HEK293 (cell line): Measurements from ENCODE around the gene PCDH9.

Experiments used
- CTCF ChIA-PET: fragments of 350-600 bp; formaldehyde crosslinking; extraction: SDS; loops from one replicate; lab custom pipeline; 2021; ENCODE audit warnings: antibody characterized with exemption; lab: Yijun Ruan, JAX
- POLR2A ChIA-PET: fragments of 300-600 bp; formaldehyde crosslinking; extraction: SDS; loops from one replicate; lab custom pipeline; 2020; ENCODE audit warnings: antibody characterized with exemption, inconsistent platforms; lab: Yijun Ruan, JAX
- H3K27ac ChIP-seq: fragments of 200-500 bp; sonication (Bioruptor generic); 2 replicates; pipeline ENCODE4 v1.5.1; 2014; ENCODE audit warnings: low read depth, low read length, control low read depth, inconsistent platforms; ENCODE audit errors: extremely low read depth
- H3K36me3 ChIP-seq, 2 experiments: fragments of 200-500 bp in 1 of 2; sonication (Bioruptor generic) in 1 of 2; 1 replicate in 1 of 2; 2 replicates in 1 of 2; pipeline ENCODE4 v1.5.1; 2014 to 2017; ENCODE audit warnings: inconsistent platforms in 2 of 2, low read length in 2 of 2; ENCODE audit not compliant: control insufficient read depth in 2 of 2, insufficient read depth in 1 of 2
- H3K4me1 ChIP-seq: fragments of 200-500 bp; sonication (Bioruptor generic); 2 replicates; pipeline ENCODE4 v1.5.1; 2014; ENCODE audit warnings: mild to moderate bottlenecking, low read length, inconsistent platforms; ENCODE audit not compliant: control insufficient read depth, insufficient read depth
- H3K4me3 ChIP-seq: 2 replicates; pipeline ENCODE4 v1.5.1; 2011; ENCODE audit warnings: low read depth, mild to moderate bottlenecking, control low read depth, low read length, moderate library complexity
- H3K9me3 ChIP-seq: fragments of 200-500 bp; sonication (Bioruptor generic); 2 replicates; pipeline ENCODE4 v1.5.1; 2014; ENCODE audit warnings: low read depth, low read length, inconsistent platforms; ENCODE audit not compliant: control insufficient read depth, insufficient read depth
- BCL11B ChIP-seq: fragments of 450-650 bp; formaldehyde crosslinking; IDR thresholded peaks from 2 replicates; pipeline ENCODE4 v1.5.1; 2016; ENCODE audit warnings: low read depth, missing biosample characterization, missing genetic modification characterization
- HOXA7 ChIP-seq: sonication (generic); formaldehyde crosslinking; IDR thresholded peaks from 2 replicates; pipeline ENCODE4 v1.8.1; 2022; ENCODE audit warnings: missing genetic modification reagents, borderline replicate concordance
- OSR2 ChIP-seq: fragments of 450-650 bp; formaldehyde crosslinking; IDR thresholded peaks from 2 replicates; pipeline ENCODE4 v1.5.1; 2016; ENCODE audit warnings: missing biosample characterization, missing genetic modification characterization
- PRDM1 ChIP-seq: fragments of 450-650 bp; formaldehyde crosslinking; IDR thresholded peaks from 2 replicates; pipeline ENCODE4; 2016; ENCODE audit warnings: missing biosample characterization, missing genetic modification characterization
- TRIM28 ChIP-seq: IDR thresholded peaks from 2 replicates; pipeline ENCODE4 v1.6.1; 2011; ENCODE audit warnings: low read length, control low read depth, borderline replicate concordance
- ZBTB8A ChIP-seq: fragments of 450-650 bp; formaldehyde crosslinking; IDR thresholded peaks from 2 replicates; pipeline ENCODE4 v1.5.1; 2016; ENCODE audit warnings: missing biosample characterization, missing genetic modification characterization
- ZFHX2 ChIP-seq: fragments of 450-650 bp; formaldehyde crosslinking; conservative IDR thresholded peaks from 2 replicates; pipeline ENCODE4 v1.5.1; 2016; ENCODE audit warnings: missing biosample characterization, missing genetic modification characterization
- ZIC2 ChIP-seq: fragments of 450-650 bp; formaldehyde crosslinking; IDR thresholded peaks from 2 replicates; pipeline ENCODE4 v1.5.1; 2016; ENCODE audit warnings: missing biosample characterization, missing genetic modification characterization
- ZNF133 ChIP-seq: fragments of 450-650 bp; formaldehyde crosslinking; IDR thresholded peaks from 2 replicates; pipeline ENCODE4 v1.5.1; 2016; ENCODE audit warnings: missing biosample characterization, missing genetic modification characterization
- ZNF2 ChIP-seq: fragments of 450-650 bp; formaldehyde crosslinking; IDR thresholded peaks from 2 replicates; pipeline ENCODE4 v1.5.1; 2016; ENCODE audit warnings: missing biosample characterization, missing genetic modification characterization
- ZNF354C ChIP-seq: fragments of 450-650 bp; formaldehyde crosslinking; IDR thresholded peaks from 2 replicates; pipeline ENCODE4 v1.5.1; 2016; ENCODE audit warnings: missing biosample characterization, missing genetic modification characterization, low read depth, borderline replicate concordance
- ZNF366 ChIP-seq: fragments of 450-650 bp; formaldehyde crosslinking; conservative IDR thresholded peaks from 2 replicates; pipeline ENCODE4 v1.5.1; 2016; ENCODE audit warnings: missing biosample characterization, missing genetic modification characterization
- ZNF391 ChIP-seq: fragments of 450-650 bp; formaldehyde crosslinking; IDR thresholded peaks from 2 replicates; pipeline ENCODE4 v1.5.1; 2016; ENCODE audit warnings: low read depth, missing biosample characterization, missing genetic modification characterization, borderline replicate concordance
- ZNF416 ChIP-seq: fragments of 450-650 bp; formaldehyde crosslinking; IDR thresholded peaks from 2 replicates; pipeline ENCODE4 v1.5.1; 2016; ENCODE audit warnings: missing biosample characterization, missing genetic modification characterization
- ZNF433 ChIP-seq: fragments of 450-650 bp; formaldehyde crosslinking; IDR thresholded peaks from 2 replicates; pipeline ENCODE4 v1.5.1; 2016; ENCODE audit warnings: missing biosample characterization, missing genetic modification characterization, low read depth
- ZNF514 ChIP-seq: fragments of 450-650 bp; formaldehyde crosslinking; IDR thresholded peaks from 2 replicates; pipeline ENCODE4 v1.5.1; 2016; ENCODE audit warnings: missing biosample characterization, missing genetic modification characterization
- ZNF529 ChIP-seq: fragments of 450-650 bp; formaldehyde crosslinking; IDR thresholded peaks from 2 replicates; pipeline ENCODE4 v1.5.1; 2017; ENCODE audit warnings: missing genetic modification characterization, missing biosample characterization; ENCODE audit not compliant: insufficient replicate concordance
- ZNF626 ChIP-seq: fragments of 450-650 bp; sonication (Bioruptor Pico); formaldehyde crosslinking; IDR thresholded peaks from 2 replicates; pipeline ENCODE4 v1.5.1; 2018; ENCODE audit warnings: missing biosample characterization, missing genetic modification characterization, inconsistent platforms
- ZNF843 ChIP-seq: fragments of 450-650 bp; formaldehyde crosslinking; IDR thresholded peaks from 2 replicates; pipeline ENCODE4 v1.5.1; 2016; ENCODE audit warnings: missing biosample characterization, missing genetic modification characterization
- ZSCAN30 ChIP-seq: fragments of 450-650 bp; IDR thresholded peaks from 2 replicates; pipeline ENCODE4 v1.5.1; 2018; ENCODE audit warnings: missing biosample characterization, mild to moderate bottlenecking, missing genetic modification characterization, moderate library complexity
- TF ChIP-seq, protein P1 (sequence below): fragments of 450-650 bp; IDR thresholded peaks from 2 replicates; pipeline ENCODE4 v1.5.1; 2018; ENCODE audit warnings: missing biosample characterization, mild to moderate bottlenecking, missing genetic modification characterization
- TF ChIP-seq, protein P2 (sequence below): fragments of 450-650 bp; formaldehyde crosslinking; IDR thresholded peaks from 2 replicates; pipeline ENCODE4 v1.5.1; 2016; ENCODE audit warnings: missing biosample characterization, missing genetic modification characterization
- TF ChIP-seq, protein P3 (sequence below): fragments of 450-650 bp; formaldehyde crosslinking; IDR thresholded peaks from 2 replicates; pipeline ENCODE4 v1.5.1; 2017; ENCODE audit warnings: missing biosample characterization, missing genetic modification characterization
- TF ChIP-seq, protein P4 (sequence below): fragments of 450-650 bp; formaldehyde crosslinking; IDR thresholded peaks from 2 replicates; pipeline ENCODE4 v1.5.1; 2017; ENCODE audit warnings: missing biosample characterization, missing genetic modification characterization
- TF ChIP-seq, protein P5 (sequence below): fragments of 450-650 bp; formaldehyde crosslinking; IDR thresholded peaks from 2 replicates; pipeline ENCODE4 v1.5.1; 2016; ENCODE audit warnings: missing biosample characterization, missing genetic modification characterization

PCDH9 gene

GRCh38 chr13:67071918-67072598, 158.1 kb downstream of the PCDH9 start:
- ChIA-PET CTCF (no interaction called here), POLR2A (no interaction called here)
- no peak overlapping the region for H3K4me3 ChIP-seq
- no peaks in the 10 kb centered on the region for H3K9me3 ChIP-seq
- no peaks in the 10 kb centered on the region for H3K4me1 ChIP-seq
- no peaks in the 10 kb centered on the region for H3K36me3 ChIP-seq
- TF ChIP-seq ZNF433 (tag by site-specific recombination) (no peak), ZNF391 (no peak), ZNF2 (no peak), ZNF529 (no peak), ZFHX2 (no peak), ZNF133 (tag by site-specific recombination) (no peak)
- TF ChIP-seq, protein P1, sequence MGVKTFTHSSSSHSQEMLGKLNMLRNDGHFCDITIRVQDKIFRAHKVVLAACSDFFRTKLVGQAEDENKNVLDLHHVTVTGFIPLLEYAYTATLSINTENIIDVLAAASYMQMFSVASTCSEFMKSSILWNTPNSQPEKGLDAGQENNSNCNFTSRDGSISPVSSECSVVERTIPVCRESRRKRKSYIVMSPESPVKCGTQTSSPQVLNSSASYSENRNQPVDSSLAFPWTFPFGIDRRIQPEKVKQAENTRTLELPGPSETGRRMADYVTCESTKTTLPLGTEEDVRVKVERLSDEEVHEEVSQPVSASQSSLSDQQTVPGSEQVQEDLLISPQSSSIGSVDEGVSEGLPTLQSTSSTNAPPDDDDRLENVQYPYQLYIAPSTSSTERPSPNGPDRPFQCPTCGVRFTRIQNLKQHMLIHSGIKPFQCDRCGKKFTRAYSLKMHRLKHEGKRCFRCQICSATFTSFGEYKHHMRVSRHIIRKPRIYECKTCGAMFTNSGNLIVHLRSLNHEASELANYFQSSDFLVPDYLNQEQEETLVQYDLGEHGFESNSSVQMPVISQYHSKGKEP (tag by site-specific recombination): no peak
- TF ChIP-seq, all 188 proteins: peak for 0
- H3K27ac ChIP-seq: no peak overlapping the region

DNA sequence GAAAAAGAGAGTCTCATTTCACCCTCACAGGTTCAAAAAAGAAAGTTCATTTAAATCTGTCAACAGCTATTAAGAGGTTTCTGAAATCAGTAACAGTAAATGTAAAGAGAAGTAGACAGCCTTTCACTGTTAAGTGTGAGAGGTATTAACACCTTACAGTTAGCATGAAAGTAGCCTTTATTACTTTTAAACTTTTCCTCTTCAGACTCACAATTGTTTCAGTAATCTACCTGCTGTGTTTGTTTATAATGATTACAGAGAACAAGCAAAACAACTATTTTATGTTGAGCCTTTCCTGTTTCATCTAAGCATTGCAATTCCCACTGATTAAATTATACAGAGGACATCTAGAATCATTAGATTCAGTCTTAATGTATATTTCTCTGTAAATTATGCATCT, 159.8 kb downstream of the PCDH9 start:
- Histone ChIP-seq H3K9me3 (no peaks in the 10 kb centered on the region), H3K4me3 (no peak overlapping the region), H3K4me1 (no peaks in the 10 kb centered on the region), H3K36me3 (no peaks in the 10 kb centered on the region), H3K27ac (no peak overlapping the region)
- POLR2A ChIA-PET: no interaction called here
- CTCF ChIA-PET: no interaction called here
- TF ChIP-seq ZNF514 (tag by site-specific recombination) (no peak), ZFHX2 (no peak), ZNF843 (tag by site-specific recombination) (no peak), ZSCAN30 (tag by site-specific recombination) (no peak), HOXA7 (CRISPR knock-in tag) (no peak), OSR2 (tag by site-specific recombination) (peak; percentile 14; the same call in 1 of the 2 replicates), ZNF626 (tag by site-specific recombination) (no peak), ZBTB8A (no peak), ZNF416 (tag by site-specific recombination) (no peak), ZNF354C (tag by site-specific recombination) (no peak), TRIM28 (peak; percentile 59; the same call in 1 of the 2 replicates), BCL11B (tag by site-specific recombination) (no peak), ZNF366 (tag by site-specific recombination) (no peak), PRDM1 (tag by site-specific recombination) (peak; percentile 77; the same call in 1 of the 2 replicates), ZIC2 (tag by site-specific recombination) (no peak)
- TF ChIP-seq, protein P2, sequence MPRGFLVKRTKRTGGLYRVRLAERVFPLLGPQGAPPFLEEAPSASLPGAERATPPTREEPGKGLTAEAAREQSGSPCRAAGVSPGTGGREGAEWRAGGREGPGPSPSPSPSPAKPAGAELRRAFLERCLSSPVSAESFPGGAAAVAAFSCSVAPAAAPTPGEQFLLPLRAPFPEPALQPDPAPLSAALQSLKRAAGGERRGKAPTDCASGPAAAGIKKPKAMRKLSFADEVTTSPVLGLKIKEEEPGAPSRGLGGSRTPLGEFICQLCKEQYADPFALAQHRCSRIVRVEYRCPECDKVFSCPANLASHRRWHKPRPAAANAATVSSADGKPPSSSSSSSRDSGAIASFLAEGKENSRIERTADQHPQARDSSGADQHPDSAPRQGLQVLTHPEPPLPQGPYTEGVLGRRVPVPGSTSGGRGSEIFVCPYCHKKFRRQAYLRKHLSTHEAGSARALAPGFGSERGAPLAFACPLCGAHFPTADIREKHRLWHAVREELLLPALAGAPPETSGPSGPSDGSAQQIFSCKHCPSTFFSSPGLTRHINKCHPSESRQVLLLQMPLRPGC: no peak
- TF ChIP-seq, protein P3, sequence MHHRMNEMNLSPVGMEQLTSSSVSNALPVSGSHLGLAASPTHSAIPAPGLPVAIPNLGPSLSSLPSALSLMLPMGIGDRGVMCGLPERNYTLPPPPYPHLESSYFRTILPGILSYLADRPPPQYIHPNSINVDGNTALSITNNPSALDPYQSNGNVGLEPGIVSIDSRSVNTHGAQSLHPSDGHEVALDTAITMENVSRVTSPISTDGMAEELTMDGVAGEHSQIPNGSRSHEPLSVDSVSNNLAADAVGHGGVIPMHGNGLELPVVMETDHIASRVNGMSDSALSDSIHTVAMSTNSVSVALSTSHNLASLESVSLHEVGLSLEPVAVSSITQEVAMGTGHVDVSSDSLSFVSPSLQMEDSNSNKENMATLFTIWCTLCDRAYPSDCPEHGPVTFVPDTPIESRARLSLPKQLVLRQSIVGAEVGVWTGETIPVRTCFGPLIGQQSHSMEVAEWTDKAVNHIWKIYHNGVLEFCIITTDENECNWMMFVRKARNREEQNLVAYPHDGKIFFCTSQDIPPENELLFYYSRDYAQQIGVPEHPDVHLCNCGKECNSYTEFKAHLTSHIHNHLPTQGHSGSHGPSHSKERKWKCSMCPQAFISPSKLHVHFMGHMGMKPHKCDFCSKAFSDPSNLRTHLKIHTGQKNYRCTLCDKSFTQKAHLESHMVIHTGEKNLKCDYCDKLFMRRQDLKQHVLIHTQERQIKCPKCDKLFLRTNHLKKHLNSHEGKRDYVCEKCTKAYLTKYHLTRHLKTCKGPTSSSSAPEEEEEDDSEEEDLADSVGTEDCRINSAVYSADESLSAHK: no peak
- TF ChIP-seq, protein P4, sequence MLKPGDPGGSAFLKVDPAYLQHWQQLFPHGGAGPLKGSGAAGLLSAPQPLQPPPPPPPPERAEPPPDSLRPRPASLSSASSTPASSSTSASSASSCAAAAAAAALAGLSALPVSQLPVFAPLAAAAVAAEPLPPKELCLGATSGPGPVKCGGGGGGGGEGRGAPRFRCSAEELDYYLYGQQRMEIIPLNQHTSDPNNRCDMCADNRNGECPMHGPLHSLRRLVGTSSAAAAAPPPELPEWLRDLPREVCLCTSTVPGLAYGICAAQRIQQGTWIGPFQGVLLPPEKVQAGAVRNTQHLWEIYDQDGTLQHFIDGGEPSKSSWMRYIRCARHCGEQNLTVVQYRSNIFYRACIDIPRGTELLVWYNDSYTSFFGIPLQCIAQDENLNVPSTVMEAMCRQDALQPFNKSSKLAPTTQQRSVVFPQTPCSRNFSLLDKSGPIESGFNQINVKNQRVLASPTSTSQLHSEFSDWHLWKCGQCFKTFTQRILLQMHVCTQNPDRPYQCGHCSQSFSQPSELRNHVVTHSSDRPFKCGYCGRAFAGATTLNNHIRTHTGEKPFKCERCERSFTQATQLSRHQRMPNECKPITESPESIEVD: peak; percentile 46; the same call in 1 of the 2 replicates
- TF ChIP-seq, protein P5, sequence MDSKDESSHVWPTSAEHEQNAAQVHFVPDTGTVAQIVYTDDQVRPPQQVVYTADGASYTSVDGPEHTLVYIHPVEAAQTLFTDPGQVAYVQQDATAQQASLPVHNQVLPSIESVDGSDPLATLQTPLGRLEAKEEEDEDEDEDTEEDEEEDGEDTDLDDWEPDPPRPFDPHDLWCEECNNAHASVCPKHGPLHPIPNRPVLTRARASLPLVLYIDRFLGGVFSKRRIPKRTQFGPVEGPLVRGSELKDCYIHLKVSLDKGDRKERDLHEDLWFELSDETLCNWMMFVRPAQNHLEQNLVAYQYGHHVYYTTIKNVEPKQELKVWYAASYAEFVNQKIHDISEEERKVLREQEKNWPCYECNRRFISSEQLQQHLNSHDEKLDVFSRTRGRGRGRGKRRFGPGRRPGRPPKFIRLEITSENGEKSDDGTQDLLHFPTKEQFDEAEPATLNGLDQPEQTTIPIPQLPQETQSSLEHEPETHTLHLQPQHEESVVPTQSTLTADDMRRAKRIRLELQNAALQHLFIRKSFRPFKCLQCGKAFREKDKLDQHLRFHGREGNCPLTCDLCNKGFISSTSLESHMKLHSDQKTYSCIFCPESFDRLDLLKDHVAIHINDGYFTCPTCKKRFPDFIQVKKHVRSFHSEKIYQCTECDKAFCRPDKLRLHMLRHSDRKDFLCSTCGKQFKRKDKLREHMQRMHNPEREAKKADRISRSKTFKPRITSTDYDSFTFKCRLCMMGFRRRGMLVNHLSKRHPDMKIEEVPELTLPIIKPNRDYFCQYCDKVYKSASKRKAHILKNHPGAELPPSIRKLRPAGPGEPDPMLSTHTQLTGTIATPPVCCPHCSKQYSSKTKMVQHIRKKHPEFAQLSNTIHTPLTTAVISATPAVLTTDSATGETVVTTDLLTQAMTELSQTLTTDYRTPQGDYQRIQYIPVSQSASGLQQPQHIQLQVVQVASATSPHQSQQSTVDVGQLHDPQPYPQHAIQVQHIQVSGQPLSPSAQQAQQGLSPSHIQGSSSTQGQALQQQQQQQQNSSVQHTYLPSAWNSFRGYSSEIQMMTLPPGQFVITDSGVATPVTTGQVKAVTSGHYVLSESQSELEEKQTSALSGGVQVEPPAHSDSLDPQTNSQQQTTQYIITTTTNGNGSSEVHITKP (tag by site-specific recombination): no peak
